Left ventricle myocardium inferior (tissue), 1 donor: ENCODE measurements around the gene FAIM. TPM values are rescaled to one million over a fixed set of nuclear protein-coding genes. Genes with fewer than 3 reads are reported as not detected.
A peak's percentile ranks its signal among the peaks of the same experiment; 100 is the strongest.
"Not testable (repeated sequence)": the region's sequence is repeated elsewhere in the genome, so short reads cannot be mapped to it uniquely, and the experiment has no call there.

Source experiments
- DNase-seq: peaks from one replicate; pipeline ENCODE4 v3.0.0-alpha.2; 2020
- H3K27ac ChIP-seq: fragments of 200-600 bp; replicated peaks from 2 replicates; pipeline ENCODE4 v1.8.0; 2021
- H3K27me3 ChIP-seq: fragments of 200-600 bp; 2 replicates; pipeline ENCODE4 v1.8.0; 2021; ENCODE audit warnings: low read depth
- H3K36me3 ChIP-seq: fragments of 200-600 bp; 2 replicates; pipeline ENCODE4 v1.8.0; 2021
- H3K4me1 ChIP-seq: fragments of 200-600 bp; 2 replicates; pipeline ENCODE4 v1.8.0; 2021
- H3K4me3 ChIP-seq: fragments of 200-600 bp; 2 replicates; pipeline ENCODE4 v1.8.0; 2021; ENCODE audit warnings: mild to moderate bottlenecking, moderate library complexity
- H3K9me3 ChIP-seq: fragments of 200-600 bp; replicated peaks from 2 replicates; pipeline ENCODE4 v1.8.0; 2021
- intact Hi-C: fragments of 100-400 bp; cut with micrococcal nuclease; formaldehyde crosslinking; loops from one replicate; pipeline ENCODE4 v1.11.0; 2022
- total RNA-seq: library from RNA; stranded (reverse); fragmentation: NEBNext Ultra II Directional; extraction: Animal tissue kit (Norgen Biotek cat#: 25700); gene quantifications from one replicate; pipeline ENCODE4 v1.2.1, GENCODE V29; 2021
- TF ChIP-seq, protein P1 (sequence below): fragments of 200-600 bp; IDR thresholded peaks from 2 replicates; pipeline ENCODE4 v1.8.0; 2021; ENCODE audit warnings: antibody characterized with exemption, mild to moderate bottlenecking, borderline replicate concordance
- donor health status: DM: no; HTN: yes; CAD: no; lungs with severe emphysema.

The FAIM gene
- total RNA-seq, 1 donor from 2014 or later: 3.1 TPM

DNA sequence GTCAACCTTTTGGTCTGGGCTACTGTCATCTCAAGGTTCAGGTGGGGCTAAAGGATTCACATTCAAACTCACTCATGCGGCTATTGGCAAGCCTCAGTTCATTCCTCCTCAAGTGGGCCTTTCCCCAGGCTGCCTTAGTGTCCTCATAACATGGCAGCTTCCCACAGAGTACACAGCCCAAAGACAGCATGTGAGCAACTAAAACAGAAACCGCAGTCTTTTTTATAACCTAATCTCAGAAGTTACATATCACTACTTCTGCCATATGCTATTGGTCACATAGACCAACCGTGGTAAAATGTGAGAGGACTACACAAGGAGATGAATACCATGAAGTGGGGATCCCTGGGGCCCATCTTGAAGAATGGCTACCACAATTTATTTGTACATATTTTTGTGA, 10.0 kb upstream of the FAIM start:
- Histone ChIP-seq H3K27me3 (no peaks in the 10 kb centered on the region), H3K4me1 (peaks cover 9% of the 10 kb centered on the region), H3K9me3 (no peaks in the 10 kb centered on the region), H3K36me3 (no peaks in the 10 kb centered on the region), H3K27ac (no peak overlapping the region), H3K4me3 (no peak overlapping the region)
- TF ChIP-seq, protein P1, sequence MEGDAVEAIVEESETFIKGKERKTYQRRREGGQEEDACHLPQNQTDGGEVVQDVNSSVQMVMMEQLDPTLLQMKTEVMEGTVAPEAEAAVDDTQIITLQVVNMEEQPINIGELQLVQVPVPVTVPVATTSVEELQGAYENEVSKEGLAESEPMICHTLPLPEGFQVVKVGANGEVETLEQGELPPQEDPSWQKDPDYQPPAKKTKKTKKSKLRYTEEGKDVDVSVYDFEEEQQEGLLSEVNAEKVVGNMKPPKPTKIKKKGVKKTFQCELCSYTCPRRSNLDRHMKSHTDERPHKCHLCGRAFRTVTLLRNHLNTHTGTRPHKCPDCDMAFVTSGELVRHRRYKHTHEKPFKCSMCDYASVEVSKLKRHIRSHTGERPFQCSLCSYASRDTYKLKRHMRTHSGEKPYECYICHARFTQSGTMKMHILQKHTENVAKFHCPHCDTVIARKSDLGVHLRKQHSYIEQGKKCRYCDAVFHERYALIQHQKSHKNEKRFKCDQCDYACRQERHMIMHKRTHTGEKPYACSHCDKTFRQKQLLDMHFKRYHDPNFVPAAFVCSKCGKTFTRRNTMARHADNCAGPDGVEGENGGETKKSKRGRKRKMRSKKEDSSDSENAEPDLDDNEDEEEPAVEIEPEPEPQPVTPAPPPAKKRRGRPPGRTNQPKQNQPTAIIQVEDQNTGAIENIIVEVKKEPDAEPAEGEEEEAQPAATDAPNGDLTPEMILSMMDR: no peak
- DNase-seq: no peak
- intact Hi-C loops: loop anchor here (5.0 kb wide), 1 partner anchor 324 kb away; no protein-coding TSS in a partner anchor

DNA sequence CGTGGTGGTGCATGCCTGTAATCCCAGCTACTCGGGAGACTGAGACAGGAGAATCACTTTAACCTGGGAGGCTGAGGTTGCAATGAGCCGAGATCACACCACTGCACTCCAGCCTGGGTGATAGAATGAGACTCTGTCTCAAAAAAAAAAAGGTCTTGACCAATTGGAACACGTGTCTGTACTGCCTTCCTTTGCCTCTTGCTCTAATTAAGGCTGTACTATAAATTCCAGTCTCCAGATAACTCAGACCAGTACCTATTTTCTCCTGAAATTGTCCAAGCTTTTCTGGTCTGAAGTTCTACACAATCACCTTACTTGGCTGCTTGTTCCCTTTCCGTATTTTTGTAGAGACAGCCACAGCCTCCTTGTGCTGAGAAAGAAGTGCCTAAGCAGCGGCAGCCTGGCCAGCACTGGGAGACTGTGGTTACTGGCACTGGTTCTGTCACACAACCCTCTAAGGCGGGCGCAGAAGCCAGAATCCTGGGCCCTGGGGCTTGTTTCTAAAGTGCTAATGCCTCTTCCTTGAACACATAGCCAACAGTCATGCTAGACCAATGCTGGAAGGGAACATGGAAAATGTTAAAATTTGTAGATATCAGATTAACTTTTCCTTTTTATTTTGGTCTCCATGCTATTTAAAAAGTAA, 8.3 kb upstream of the FAIM start:
- Histone ChIP-seq H3K27me3 (no peaks in the 10 kb centered on the region), H3K27ac (no peak overlapping the region), H3K4me3 (no peak overlapping the region), H3K9me3 (no peaks in the 10 kb centered on the region), H3K36me3 (no peaks in the 10 kb centered on the region), H3K4me1 (no peaks in the 10 kb centered on the region)
- TF ChIP-seq, protein P1: no peak
- intact Hi-C loops: no loop called here
- DNase-seq: no peak

DNA sequence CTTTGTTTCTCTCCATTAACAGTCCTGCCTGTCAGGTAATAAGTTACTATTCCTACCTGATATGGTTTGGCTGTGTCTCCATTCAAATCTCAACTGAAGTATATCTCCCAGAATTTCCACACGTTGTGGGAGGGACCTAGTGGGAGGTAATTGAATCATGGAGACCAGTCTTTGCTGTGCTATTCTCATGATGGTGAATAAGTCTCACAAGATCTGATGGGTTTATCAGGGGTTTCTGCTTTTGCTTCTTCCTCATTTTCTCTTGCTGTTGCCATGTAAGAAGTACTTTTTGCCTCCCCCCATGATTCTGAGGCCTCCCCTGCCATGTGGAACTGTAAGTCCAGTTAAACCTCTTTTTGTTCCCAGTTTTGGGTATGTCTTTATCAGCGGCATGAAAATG, 6.9 kb upstream of the FAIM start:
- H3K4me1 ChIP-seq, intact Hi-C loops, H3K36me3 ChIP-seq, DNase-seq, H3K27ac ChIP-seq, H3K4me3 ChIP-seq, H3K9me3 ChIP-seq, H3K27me3 ChIP-seq: not testable (repeated sequence)

DNA sequence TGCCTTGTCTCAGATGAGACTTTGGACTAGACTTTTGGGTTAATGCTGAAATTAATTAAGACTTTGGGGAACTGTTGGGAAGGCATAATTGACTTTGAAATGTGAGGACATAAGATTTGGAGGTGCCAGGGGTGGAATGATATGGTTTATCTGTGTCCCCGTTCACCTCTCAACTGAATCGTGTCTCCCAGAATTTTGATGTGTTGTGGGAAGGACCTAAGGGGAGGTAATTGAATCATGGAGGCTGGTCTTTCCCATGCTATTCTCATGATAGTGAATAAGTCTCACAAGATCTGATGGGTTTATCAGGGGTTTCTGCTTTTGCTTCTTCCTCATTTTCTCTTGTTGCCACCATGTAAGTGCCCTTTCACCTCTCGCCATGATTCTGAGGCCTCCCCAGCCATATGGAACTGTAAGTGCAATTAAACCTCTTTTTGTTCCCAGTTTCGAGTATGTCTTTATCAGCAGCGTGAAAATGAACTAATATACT, 4.4 kb upstream of the FAIM start:
- peaks cover 11% of the 10 kb centered on the region for H3K4me1 ChIP-seq
- H3K4me3 ChIP-seq, intact Hi-C loops, H3K27ac ChIP-seq, H3K36me3 ChIP-seq, H3K9me3 ChIP-seq, DNase-seq, H3K27me3 ChIP-seq: not testable (repeated sequence)

DNA sequence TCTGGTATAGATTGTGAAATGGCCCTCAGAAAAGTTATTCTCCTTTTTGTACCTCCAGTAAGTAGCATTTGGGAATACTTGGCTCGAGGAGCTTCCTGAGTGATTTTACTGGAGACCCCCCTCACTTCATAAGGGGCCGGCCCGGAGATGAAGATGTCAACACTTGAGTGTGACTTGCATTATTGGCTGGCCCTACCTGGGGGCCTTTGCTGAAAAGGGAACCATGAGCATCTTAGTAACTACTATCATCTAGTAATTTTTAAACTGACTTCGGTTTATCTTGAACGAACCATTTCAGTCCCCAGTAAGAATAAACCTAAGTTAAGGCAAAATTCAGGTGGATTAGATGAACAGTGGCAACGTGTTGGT, 1.3 kb downstream of the FAIM start:
- DNase-seq: no peak
- H3K27me3 ChIP-seq: no peaks in the 10 kb centered on the region
- H3K4me3 ChIP-seq: peak overlapping the region; percentile 76
- peak overlapping the region; percentile 95 for H3K27ac ChIP-seq
- H3K4me1 ChIP-seq: peaks cover 20% of the 10 kb centered on the region
- no peaks in the 10 kb centered on the region for H3K36me3 ChIP-seq
- H3K9me3 ChIP-seq: no peaks in the 10 kb centered on the region
- TF ChIP-seq, protein P1: no peak
- intact Hi-C loops: no loop called here

DNA sequence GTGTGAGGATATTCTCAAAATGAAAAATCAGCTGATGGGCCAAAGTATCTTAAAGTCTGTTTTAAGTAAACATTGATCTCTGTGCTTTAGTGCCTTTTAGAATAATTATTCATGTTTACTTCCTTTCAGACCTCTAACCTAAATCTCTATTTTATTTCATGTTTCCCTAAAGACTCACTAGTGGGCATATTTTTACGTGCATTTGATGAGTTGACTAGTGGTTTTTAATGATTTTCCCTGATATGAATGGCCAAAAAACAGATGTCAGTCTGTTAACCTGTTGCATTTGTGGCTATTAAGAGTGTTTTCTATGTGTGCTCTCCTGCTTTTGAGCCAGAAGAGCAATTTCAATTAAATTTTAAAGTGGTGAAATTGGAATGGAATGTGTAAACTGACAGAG, 6.9 kb downstream of the FAIM start:
- TF ChIP-seq, protein P1: no peak
- Histone ChIP-seq H3K4me3 (no peak overlapping the region), H3K4me1 (no peaks in the 10 kb centered on the region), H3K27ac (no peak overlapping the region), H3K27me3 (no peaks in the 10 kb centered on the region), H3K9me3 (no peaks in the 10 kb centered on the region), H3K36me3 (no peaks in the 10 kb centered on the region)
- no peak for DNase-seq
- intact Hi-C loops: no loop called here
